ENCODE data around the gene ECEL1.

The ECEL1 gene

GRCh38 chr2:232493701-232494474 lies 6.3 kb upstream of the ECEL1 start:
- H3K4me3 ChIP-seq (ENCODE audit: low read depth in 1 of 2, low read length in 1 of 2), result no peak overlapping the region
- no peaks in the 10 kb centered on the region for H3K36me3 ChIP-seq
- H3K27me3 ChIP-seq, result peaks cover 39% of the 10 kb centered on the region
- H3K9me3 ChIP-seq, result no peaks in the 10 kb centered on the region
- TF ChIP-seq CTCF (IDR thresholded peaks at IDR 0.05), result no peak
- H3K4me1 ChIP-seq (ENCODE audit: control insufficient read depth in 1 of 2, insufficient read depth in 1 of 2, low read depth in 1 of 2, low read length in 1 of 2), result no peaks in the 10 kb centered on the region
- H3K27ac ChIP-seq, result no peak overlapping the region

- peaks cover 39% of the 10 kb centered on the region for H3K27me3 ChIP-seq
- no peaks in the 10 kb centered on the region for H3K36me3 ChIP-seq
- no peak for TF ChIP-seq CTCF (IDR thresholded peaks at IDR 0.05)
- H3K4me1 ChIP-seq (ENCODE audit: control insufficient read depth in 1 of 2, insufficient read depth in 1 of 2, low read depth in 1 of 2, low read length in 1 of 2), result no peaks in the 10 kb centered on the region
- H3K27ac ChIP-seq, result no peak overlapping the region
- H3K4me3 ChIP-seq (ENCODE audit: low read depth in 1 of 2, low read length in 1 of 2), result no peak overlapping the region
- H3K9me3 ChIP-seq, result no peaks in the 10 kb centered on the region
Observed at GRCh38 chr2:232492963-232493700, 5.5 kb upstream of the ECEL1 start.

GRCh38 chr2:232492236-232492848 lies 4.7 kb upstream of the ECEL1 start:
- no peaks in the 10 kb centered on the region for H3K36me3 ChIP-seq
- H3K4me1 ChIP-seq (ENCODE audit: control insufficient read depth in 1 of 2, insufficient read depth in 1 of 2, low read depth in 1 of 2, low read length in 1 of 2), result peaks cover 0 to under 1% of the 10 kb centered on the region in 2 experiments
- no peaks in the 10 kb centered on the region for H3K9me3 ChIP-seq
- no peak overlapping the region for H3K4me3 ChIP-seq (ENCODE audit: low read depth in 1 of 2, low read length in 1 of 2)
- no peak overlapping the region for H3K27ac ChIP-seq
- H3K27me3 ChIP-seq, result peaks cover 43% of the 10 kb centered on the region
- no peak for TF ChIP-seq CTCF (IDR thresholded peaks at IDR 0.05)

- H3K36me3 ChIP-seq, result no peaks in the 10 kb centered on the region
- H3K27me3 ChIP-seq, result peaks cover 53% of the 10 kb centered on the region
- H3K27ac ChIP-seq, result no peak overlapping the region
- no peak overlapping the region for H3K4me3 ChIP-seq (ENCODE audit: low read depth in 1 of 2, low read length in 1 of 2)
- TF ChIP-seq CTCF (IDR thresholded peaks at IDR 0.05), result no peak
- peaks cover 0 to 4% of the 10 kb centered on the region in 2 experiments for H3K4me1 ChIP-seq (ENCODE audit: control insufficient read depth in 1 of 2, insufficient read depth in 1 of 2, low read depth in 1 of 2, low read length in 1 of 2)
- no peaks in the 10 kb centered on the region for H3K9me3 ChIP-seq
Observed at GRCh38 chr2:232491139-232491780, 3.6 kb upstream of the ECEL1 start.

Data from neutrophil (primary cell).